ENCODE data around the gene FYCO1.
"Not testable (repeated sequence)": the region's sequence is repeated elsewhere in the genome, so short reads cannot be mapped to it uniquely, and the experiment has no call there.

FYCO1 gene

GRCh38 chr3:45995236-45996192, at the start of gene FYCO1:
Gene FYCO1, minus strand, starts transcription at chr3:45995824. Its CDS starts 10,914 bp downstream, at chr3:45984910.
- DNase-seq (ENCODE audit: low spot score) = peak; percentile 94

- no peak for DNase-seq (ENCODE audit: low spot score)
Observed at GRCh38 chr3:46038916-46039315, 43.3 kb upstream of the FYCO1 start.

GRCh38 chr3:46038071-46038470, 42.4 kb upstream of the FYCO1 start:
- DNase-seq (ENCODE audit: low spot score) = not testable (repeated sequence)

GRCh38 chr3:46036191-46036590, 40.6 kb upstream of the FYCO1 start:
- no peak for DNase-seq (ENCODE audit: low spot score)

GRCh38 chr3:46031747-46032146, 36.1 kb upstream of the FYCO1 start:
- no peak for DNase-seq (ENCODE audit: low spot score)

GRCh38 chr3:46031269-46031668, 35.6 kb upstream of the FYCO1 start:
- no peak for DNase-seq (ENCODE audit: low spot score)

GRCh38 chr3:46030626-46031025, 35.0 kb upstream of the FYCO1 start:
- no peak for DNase-seq (ENCODE audit: low spot score)

GRCh38 chr3:46029953-46030543, 34.4 kb upstream of the FYCO1 start:
- DNase-seq (ENCODE audit: low spot score) = no peak

GRCh38 chr3:46027736-46028397, 32.2 kb upstream of the FYCO1 start:
- no peak for DNase-seq (ENCODE audit: low spot score)

- DNase-seq (ENCODE audit: low spot score) = no peak
Observed at GRCh38 chr3:46027021-46027705, 31.5 kb upstream of the FYCO1 start, which contains the start of gene XCR1. Gene XCR1, minus strand, starts transcription at chr3:46027483. Its CDS starts 5,536 bp downstream, at chr3:46021947.

- no peak for DNase-seq (ENCODE audit: low spot score)
Observed at GRCh38 chr3:46025139-46025538, 29.5 kb upstream of the FYCO1 start.

- no peak for DNase-seq (ENCODE audit: low spot score)
Observed at GRCh38 chr3:46024131-46024530, 28.5 kb upstream of the FYCO1 start.

- no peak for DNase-seq (ENCODE audit: low spot score)
Observed at GRCh38 chr3:46022909-46023785, 27.5 kb upstream of the FYCO1 start.

GRCh38 chr3:46021516-46021915, 25.9 kb upstream of the FYCO1 start:
- DNase-seq (ENCODE audit: low spot score) = no peak

GRCh38 chr3:46020766-46021510, 25.3 kb upstream of the FYCO1 start:
- no peak for DNase-seq (ENCODE audit: low spot score)

GRCh38 chr3:46019707-46020106, 24.1 kb upstream of the FYCO1 start:
- DNase-seq (ENCODE audit: low spot score) = no peak

GRCh38 chr3:46017720-46018119, 22.1 kb upstream of the FYCO1 start:
- DNase-seq (ENCODE audit: low spot score) = no peak

GRCh38 chr3:46013316-46014094, 17.9 kb upstream of the FYCO1 start:
- DNase-seq (ENCODE audit: low spot score) = no peak

GRCh38 chr3:46012246-46012645, 16.6 kb upstream of the FYCO1 start:
- DNase-seq (ENCODE audit: low spot score) = no peak
